Measurements from ENCODE around the gene PLA2G4E.

- TF ChIP-seq, protein P1, sequence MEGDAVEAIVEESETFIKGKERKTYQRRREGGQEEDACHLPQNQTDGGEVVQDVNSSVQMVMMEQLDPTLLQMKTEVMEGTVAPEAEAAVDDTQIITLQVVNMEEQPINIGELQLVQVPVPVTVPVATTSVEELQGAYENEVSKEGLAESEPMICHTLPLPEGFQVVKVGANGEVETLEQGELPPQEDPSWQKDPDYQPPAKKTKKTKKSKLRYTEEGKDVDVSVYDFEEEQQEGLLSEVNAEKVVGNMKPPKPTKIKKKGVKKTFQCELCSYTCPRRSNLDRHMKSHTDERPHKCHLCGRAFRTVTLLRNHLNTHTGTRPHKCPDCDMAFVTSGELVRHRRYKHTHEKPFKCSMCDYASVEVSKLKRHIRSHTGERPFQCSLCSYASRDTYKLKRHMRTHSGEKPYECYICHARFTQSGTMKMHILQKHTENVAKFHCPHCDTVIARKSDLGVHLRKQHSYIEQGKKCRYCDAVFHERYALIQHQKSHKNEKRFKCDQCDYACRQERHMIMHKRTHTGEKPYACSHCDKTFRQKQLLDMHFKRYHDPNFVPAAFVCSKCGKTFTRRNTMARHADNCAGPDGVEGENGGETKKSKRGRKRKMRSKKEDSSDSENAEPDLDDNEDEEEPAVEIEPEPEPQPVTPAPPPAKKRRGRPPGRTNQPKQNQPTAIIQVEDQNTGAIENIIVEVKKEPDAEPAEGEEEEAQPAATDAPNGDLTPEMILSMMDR (conservative IDR thresholded peaks at IDR 0.05; ENCODE audit: low read depth in 2 of 2), result no peak
- no peak for TF ChIP-seq EZH2phosphoT487 (IDR thresholded peaks at IDR 0.05; ENCODE audit: unreplicated experiment)
- TF ChIP-seq, protein P2, sequence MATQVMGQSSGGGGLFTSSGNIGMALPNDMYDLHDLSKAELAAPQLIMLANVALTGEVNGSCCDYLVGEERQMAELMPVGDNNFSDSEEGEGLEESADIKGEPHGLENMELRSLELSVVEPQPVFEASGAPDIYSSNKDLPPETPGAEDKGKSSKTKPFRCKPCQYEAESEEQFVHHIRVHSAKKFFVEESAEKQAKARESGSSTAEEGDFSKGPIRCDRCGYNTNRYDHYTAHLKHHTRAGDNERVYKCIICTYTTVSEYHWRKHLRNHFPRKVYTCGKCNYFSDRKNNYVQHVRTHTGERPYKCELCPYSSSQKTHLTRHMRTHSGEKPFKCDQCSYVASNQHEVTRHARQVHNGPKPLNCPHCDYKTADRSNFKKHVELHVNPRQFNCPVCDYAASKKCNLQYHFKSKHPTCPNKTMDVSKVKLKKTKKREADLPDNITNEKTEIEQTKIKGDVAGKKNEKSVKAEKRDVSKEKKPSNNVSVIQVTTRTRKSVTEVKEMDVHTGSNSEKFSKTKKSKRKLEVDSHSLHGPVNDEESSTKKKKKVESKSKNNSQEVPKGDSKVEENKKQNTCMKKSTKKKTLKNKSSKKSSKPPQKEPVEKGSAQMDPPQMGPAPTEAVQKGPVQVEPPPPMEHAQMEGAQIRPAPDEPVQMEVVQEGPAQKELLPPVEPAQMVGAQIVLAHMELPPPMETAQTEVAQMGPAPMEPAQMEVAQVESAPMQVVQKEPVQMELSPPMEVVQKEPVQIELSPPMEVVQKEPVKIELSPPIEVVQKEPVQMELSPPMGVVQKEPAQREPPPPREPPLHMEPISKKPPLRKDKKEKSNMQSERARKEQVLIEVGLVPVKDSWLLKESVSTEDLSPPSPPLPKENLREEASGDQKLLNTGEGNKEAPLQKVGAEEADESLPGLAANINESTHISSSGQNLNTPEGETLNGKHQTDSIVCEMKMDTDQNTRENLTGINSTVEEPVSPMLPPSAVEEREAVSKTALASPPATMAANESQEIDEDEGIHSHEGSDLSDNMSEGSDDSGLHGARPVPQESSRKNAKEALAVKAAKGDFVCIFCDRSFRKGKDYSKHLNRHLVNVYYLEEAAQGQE (IDR thresholded peaks at IDR 0.05; ENCODE audit: unreplicated experiment), result no peak
- no peak for TF ChIP-seq POLR2AphosphoS5 (IDR thresholded peaks at IDR 0.05; ENCODE audit: low read depth)
Measured at GRCh38 chr15:42036112-42036905, 15.5 kb upstream of the PLA2G4E start.
